ENCODE results near the gene SESTD1.

The SESTD1 gene

DNA sequence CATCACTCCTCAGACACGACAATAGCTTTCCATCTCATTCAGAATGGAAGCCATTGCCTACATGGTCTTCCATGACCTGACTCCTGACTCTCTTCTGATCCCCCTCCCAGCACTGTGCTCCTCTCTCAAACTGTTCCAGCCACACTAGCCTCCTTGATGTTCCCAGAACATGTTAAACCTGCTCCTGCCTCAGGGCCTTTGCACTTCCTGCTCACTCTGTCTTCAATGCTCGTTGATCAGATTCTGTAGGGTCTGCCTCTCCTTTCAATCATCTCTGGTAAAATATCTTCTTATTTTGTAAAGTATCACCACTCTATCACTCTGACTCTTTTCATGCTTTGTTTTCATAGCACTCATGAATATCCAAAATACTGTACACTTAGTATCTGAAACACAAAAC, 84.9 kb downstream of the SESTD1 start:
- DNase-seq, result no peak

DNA sequence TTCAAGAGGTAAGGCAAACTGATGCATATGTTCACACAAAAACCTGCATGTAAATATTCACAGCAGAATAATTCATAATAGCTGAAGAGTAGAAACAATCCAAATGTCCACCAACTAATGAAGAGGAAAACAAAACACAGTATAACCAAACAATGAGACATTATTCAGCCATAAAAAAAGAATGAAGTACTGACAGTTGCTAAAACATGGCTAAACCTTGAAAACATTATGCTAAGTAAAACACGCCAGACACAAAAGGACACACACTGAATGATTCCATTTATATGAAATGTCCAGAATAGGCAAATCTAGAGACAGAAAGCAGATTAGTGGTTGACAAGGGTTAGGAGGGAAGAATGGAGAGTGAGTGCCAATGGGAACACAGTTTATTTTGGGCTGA, 86.9 kb downstream of the SESTD1 start:
- no peak for DNase-seq

- DNase-seq, result no peak
These were observed 90.4 kb downstream of the SESTD1 start for GRCh38 chr2:179174240-179174639.

DNA sequence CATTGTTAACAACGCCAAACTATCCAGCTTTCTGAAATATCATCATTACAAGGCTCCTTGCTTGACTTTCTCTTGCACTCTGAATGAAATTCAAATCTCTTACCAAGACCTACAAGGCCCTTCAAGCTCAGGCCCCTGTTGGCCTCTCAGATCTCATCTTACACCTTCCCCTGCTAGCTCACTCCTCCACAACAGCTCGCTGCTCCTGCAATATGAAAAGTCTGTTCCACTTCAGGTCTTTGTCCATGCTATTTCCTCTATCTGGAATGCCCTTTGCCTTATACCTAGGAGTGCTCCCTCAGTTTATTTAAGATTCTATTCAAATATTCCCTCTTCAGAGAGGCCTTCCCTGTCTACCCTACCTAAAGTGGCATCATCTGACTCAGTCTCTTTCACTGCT, 91.7 kb downstream of the SESTD1 start:
- no peak for DNase-seq

- no peak for DNase-seq
These were observed 93.3 kb downstream of the SESTD1 start for GRCh38 chr2:179171371-179171770.

GRCh38 chr2:179170901-179171300, 93.7 kb downstream of the SESTD1 start:
- no peak for DNase-seq

DNA sequence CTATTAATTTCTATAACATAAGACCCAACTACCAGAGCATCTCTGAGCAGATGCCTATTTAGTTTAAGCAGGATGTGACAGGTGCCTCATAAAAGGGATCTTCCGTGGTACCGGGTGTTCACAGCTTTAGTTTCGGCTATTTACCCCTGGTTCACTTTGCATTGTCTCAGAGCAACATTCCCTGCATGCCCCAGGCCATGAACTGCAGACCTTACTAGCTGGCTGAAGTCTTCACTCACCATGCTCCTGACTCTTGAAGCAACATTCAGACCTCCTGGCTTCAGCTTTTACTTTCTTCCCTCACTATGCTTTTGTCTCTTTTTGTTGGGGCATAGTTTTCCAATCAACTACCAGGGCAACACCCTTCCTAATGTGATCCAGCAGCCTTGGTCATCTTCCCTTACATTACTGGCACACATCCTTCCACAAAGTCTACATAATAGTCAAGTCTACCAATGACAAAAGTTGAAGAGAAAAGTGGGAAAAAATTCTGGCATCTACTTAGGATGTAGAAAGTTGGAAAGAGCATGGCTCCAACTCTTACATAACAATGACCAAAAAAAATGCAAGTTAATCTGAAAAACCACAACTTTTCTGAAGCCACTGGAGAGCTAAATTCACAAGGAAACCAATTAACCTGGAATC, 99.2 kb downstream of the SESTD1 start:
- DNase-seq, result no peak

- DNase-seq, result no peak
These were observed 123.4 kb downstream of the SESTD1 start for GRCh38 chr2:179141206-179141605.

DNA sequence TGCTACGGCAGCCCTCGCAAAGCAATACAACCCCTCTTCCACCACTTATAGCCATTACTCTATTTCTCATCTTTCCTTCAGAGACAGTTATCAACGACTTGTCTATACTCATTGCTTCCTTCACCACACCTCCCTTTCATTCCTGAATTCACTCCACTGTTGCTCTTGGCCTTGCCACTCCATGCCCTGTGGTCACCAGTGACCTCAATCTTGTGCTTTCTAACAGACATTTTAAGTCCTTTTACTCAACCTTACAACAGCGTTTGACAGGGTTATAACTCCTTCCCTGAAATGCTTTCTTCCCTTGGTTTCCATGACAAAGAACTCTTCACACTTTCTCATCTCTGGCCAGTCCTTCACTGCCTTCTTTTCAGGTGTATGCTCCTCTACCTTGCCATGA, 124.1 kb downstream of the SESTD1 start:
- no peak for DNase-seq

- peak; percentile 6 to 12 for DNase-seq
These were observed 125.1 kb downstream of the SESTD1 start for GRCh38 chr2:179139506-179139905.

- no peak for DNase-seq
These were observed 127.4 kb downstream of the SESTD1 start for GRCh38 chr2:179137200-179137759.

GRCh38 chr2:179133016-179133415, 131.6 kb downstream of the SESTD1 start:
- no peak for DNase-seq

DNA sequence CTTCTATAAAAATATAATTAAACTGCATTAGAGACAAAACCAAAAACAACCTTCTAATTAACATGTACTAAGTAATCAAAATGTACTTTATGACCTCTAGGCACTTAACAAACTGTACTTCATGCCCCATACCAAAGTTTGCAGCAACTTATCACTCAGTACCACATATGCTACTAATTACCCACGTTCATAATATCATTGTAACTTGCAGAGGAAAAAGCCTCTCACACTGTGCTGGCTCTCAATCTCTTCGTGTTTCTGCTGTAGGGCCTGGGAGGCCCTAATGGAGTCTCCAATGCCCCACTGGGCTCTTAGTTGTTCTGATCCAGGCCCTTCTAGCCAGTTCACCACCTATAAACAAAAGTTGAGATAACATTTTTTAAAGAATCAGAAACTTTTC, 132.6 kb downstream of the SESTD1 start:
- DNase-seq, result no peak

GRCh38 chr2:179130560-179130959, 134.1 kb downstream of the SESTD1 start:
- no peak for DNase-seq

DNA sequence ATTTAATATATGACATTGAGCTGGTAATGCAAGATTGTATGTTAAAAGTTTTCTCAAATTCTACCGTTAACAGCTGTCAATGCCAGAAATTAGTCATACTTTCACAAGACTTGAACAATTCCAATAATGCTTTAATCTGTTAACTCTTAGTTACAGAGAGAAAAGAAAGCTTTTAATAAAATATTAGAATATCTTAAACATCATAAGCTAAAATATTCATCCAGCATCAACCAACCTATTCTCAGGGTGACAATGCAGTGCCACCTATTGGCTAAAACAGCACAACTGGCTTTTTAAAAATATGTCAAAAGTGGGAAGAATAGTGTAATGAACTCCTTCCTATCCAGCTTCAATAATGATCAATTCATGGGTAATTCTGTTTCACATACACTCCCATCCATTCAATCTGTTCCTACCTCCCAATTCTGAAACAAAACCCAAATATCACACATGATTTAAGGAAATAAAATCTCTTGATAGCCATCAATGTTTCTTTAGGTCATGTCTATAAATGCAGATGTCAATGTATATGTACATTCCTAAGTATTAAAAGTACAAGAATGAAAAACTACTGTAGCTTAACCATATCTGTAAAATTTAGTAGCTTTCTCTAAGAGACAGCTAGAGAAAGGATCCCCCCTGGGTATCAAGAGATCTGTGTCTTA, 134.9 kb downstream of the SESTD1 start:
- DNase-seq, result no peak

DNA sequence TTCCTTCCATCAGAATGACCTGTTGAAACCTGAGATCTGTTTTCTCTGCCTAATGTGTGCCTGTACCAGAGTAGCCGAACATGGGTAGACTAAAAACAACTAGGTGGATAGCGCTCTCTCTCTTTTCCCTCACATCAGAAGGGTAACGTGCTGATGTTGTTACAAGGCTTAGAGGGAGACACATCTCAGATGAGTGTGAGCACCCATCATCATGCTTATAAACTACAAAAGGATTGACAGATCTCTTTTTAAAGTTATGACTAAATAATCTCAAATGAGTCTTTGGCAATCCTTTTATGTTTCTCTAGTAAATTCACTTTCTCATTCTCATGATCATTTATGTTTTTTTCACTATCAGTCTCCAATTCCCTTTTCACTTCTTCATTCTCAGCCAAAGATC, 139.2 kb downstream of the SESTD1 start:
- DNase-seq, result no peak

DNA sequence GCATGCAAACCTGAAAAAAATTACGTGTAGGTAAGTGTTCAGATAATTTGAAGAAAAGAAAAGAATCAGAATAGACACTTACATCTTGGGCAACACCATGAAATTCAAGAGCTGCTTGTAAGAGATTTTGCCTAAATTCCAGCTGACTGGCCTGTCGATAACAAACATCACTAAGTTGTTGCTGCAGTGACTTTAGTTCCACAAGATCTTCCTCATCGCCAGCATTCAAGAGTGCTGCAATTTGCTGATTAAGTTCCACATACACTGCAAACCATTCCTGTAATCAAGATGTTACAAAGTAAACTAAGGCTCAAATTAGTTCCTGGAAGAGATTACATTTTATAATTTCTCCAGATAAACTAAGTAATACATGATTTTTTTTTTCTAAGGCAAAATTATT, 140.3 kb downstream of the SESTD1 start:
- no peak for DNase-seq

DNA sequence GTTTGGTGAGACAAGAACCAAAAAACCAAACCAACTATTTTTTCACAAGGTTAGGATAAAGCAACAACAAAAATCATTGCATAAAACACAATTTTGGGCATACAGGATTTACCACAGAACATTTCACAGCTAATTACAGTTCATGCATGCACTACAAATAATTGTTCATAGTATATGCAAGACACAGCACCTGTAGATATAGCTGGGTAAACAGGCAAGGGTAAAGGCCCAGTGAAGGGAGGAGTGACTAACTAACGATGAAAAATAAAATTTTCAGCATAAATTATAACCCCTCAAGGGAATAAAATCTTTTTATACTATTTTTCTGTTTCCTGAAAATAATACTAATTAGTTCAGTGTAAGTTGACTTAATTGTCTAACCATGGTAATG, 141.4 kb downstream of the SESTD1 start:
- no peak for DNase-seq

DNA sequence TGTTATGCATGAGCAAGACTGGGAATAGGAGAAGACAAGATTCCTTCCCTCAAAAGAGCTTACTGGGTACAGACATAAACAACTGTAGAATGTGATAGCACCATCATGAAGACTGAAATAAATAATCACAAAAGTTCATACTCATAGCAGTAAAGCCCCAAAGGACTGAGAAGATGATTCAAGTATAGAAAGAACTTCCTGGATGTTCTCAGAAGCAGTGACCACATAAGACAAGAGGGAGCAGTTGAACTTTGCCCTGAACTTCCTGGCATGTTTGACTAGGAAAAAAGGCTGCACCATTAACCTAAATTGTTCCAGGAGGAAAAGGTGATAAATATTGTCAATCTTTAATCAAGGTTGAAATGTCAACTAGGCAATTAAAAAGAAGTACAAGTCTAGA, 156.9 kb downstream of the SESTD1 start:
- DNase-seq, result no peak

DNA sequence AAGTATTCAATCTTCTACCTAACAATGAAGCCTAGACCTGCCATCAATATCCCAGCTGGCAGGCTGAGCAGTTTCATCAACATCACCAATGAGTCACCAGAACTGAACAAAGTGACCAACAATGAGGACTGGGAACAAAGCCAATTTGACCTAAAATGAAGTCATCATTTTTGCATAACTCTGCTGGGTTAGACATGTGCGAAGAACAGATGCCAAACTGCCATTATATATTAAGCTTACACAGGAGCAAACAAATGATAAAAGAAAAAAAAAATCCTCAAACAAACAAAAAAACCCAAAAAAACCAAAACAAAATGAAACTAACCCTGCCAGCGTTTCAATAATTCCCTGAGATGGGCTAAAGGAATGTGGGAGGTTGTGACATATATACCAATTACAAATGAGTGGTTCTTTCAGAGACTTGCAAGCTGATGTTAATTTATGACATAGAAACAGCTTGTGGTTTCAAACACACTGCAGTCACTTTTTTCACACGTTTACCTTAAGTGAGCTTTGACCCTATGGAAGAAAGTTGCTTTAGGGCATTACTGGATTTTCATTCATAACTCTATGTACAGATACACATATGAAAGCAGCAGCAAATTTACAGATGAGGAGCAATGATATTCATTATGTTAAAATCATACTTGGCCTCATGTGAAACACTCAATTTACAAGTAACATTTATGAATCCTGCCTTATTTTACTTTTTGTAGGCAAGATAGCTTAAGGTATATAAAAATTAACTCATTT, 157.8 kb downstream of the SESTD1 start:
- DNase-seq, result no peak

GRCh38 chr2:179106342-179106675, 158.3 kb downstream of the SESTD1 start:
- DNase-seq, result no peak

DNA sequence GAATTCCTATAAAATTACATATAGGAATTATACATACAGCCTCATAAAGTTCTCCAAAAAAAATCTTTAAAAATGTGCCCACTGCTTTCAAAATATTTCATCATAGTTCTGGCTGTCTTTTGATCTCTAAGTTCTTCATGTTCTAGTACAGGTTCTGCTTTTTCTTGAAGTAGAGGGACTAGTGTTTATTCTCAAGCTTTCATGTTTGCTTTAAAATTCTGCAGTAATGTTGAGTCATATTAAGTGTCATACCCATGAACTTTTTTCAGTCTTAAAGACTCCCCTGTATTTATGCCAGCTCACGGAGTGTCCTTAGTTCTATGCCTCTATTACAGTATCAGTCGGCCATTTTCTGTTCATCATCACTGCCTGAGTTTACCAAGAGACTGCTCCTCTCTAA, 159.9 kb downstream of the SESTD1 start:
- no peak for DNase-seq

DNA sequence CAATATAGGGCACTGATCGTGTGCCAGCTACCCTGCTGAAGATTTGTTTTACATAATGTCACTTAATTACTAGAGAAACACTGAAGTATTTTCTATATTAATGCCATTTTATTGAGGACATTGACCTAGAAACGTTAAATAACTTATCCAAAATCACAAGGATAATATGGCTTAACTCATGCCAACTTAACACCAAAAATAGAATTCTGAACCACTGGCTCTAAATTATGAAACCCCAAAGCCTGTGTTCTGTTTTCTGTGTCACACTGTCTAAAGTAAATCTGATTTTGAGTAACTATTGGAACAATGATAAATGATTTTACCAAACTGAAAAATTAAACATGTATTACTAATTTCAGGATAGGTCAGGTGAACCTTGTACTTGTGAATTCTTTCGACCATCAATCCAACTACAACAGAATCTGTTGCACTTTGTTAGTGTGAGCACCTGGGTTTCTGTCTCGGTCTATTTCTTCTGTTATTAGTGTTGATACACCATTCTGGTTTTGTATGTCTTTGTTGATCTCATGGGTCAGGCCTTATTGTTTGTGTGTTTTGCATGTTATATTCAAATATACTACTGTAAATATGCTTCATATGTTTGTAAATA, 166.4 kb downstream of the SESTD1 start:
- DNase-seq, result no peak

DNA sequence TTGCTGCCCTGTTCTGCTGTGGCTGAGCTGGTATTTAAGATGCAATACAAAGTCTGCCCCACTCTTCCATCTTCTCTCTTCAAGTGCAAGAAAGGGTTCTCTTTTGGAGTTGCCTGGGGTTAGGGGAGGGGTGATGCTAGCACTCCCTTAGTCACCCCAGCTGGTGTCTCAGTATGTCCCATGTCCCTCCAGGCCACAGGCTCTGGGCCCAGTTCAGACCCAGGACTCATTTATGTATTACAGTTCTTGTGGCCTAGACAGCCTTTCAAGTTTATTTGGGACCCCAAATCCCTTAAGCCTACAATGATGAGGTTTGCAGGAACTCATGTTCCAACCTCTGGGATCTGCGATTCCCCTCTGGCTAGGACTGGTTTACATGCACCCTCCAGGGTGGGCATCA, 167.5 kb downstream of the SESTD1 start:
- DNase-seq, result no peak
